Activated naive CD8-positive, alpha-beta T cell treated with anti-CD3 and anti-CD28 coated beads, Interleukin-2, amount 50 U/mL, for 24 hours (primary cell): ENCODE measurements around the gene IGSF9B.

Experiments
- ATAC-seq: fragments of 150-1000 bp; cut with Tn5 transposase; one replicate; pipeline ENCODE4 v1.10.0; 2021
- DNase-seq: peaks from one replicate; pipeline ENCODE4 v3.0.0; 2021
- H3K27ac Mint-ChIP-seq: one replicate; pipeline ENCODE4 v1.8.0; 2021; ENCODE audit warnings: mild to moderate bottlenecking, mixed read lengths
- H3K27me3 Mint-ChIP-seq: one replicate; pipeline ENCODE4 v1.8.0; 2021; ENCODE audit warnings: mixed read lengths
- H3K36me3 Mint-ChIP-seq: one replicate; pipeline ENCODE4 v1.8.0; 2021; ENCODE audit warnings: low read depth, mixed read lengths
- H3K4me1 Mint-ChIP-seq: one replicate; pipeline ENCODE4 v1.8.0; 2021; ENCODE audit warnings: mixed read lengths
- H3K4me3 Mint-ChIP-seq: one replicate; pipeline ENCODE4 v1.8.0; 2021; ENCODE audit warnings: mild to moderate bottlenecking, moderate library complexity, mixed read lengths
- H3K9me3 Mint-ChIP-seq: one replicate; pipeline ENCODE4 v1.8.0; 2021; ENCODE audit warnings: mixed read lengths

The IGSF9B gene

GRCh38 chr11:133971881-133972280, 15.1 kb upstream of the IGSF9B start:
- H3K4me3 Mint-ChIP-seq, result no peak overlapping the region
- H3K27ac Mint-ChIP-seq, result no peak overlapping the region
- ATAC-seq, result no peak
- no peaks in the 10 kb centered on the region for H3K36me3 Mint-ChIP-seq
- peaks cover 9% of the 10 kb centered on the region for H3K4me1 Mint-ChIP-seq
- no peaks in the 10 kb centered on the region for H3K9me3 Mint-ChIP-seq
- peaks cover 10% of the 10 kb centered on the region for H3K27me3 Mint-ChIP-seq
- no peak for DNase-seq

- Mint-ChIP-seq H3K36me3 (no peaks in the 10 kb centered on the region), H3K27ac (no peak overlapping the region), H3K4me1 (peaks cover 10% of the 10 kb centered on the region), H3K4me3 (no peak overlapping the region), H3K9me3 (no peaks in the 10 kb centered on the region), H3K27me3 (peaks cover 18% of the 10 kb centered on the region)
- DNase-seq (no peak), ATAC-seq (no peak)
These were observed 12.3 kb upstream of the IGSF9B start for GRCh38 chr11:133969112-133969511.

DNA sequence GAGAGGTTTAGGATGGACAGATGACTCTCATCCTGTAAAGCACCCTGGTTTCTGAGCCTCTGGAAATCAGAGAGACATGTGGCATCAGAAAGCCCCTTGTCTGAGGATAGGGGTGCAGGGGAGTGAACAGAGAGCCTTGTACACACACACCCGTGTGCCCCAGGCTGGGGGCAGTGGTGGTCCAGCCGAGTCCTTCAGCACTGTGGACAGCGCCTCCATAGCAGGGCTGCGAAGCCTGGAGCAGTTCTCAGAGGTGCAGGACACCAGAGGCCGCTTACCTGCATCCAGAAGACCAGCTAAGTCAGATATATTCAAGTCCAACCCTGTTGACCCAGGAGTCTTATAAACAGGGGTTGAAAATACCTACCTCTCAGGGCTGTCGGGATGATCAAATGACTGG, 11.5 kb upstream of the IGSF9B start:
- ATAC-seq, result no peak
- Mint-ChIP-seq H3K27ac (no peak overlapping the region), H3K9me3 (no peaks in the 10 kb centered on the region), H3K4me1 (peaks cover 10% of the 10 kb centered on the region), H3K27me3 (peaks cover 19% of the 10 kb centered on the region), H3K4me3 (no peak overlapping the region), H3K36me3 (no peaks in the 10 kb centered on the region)
- no peak for DNase-seq

DNA sequence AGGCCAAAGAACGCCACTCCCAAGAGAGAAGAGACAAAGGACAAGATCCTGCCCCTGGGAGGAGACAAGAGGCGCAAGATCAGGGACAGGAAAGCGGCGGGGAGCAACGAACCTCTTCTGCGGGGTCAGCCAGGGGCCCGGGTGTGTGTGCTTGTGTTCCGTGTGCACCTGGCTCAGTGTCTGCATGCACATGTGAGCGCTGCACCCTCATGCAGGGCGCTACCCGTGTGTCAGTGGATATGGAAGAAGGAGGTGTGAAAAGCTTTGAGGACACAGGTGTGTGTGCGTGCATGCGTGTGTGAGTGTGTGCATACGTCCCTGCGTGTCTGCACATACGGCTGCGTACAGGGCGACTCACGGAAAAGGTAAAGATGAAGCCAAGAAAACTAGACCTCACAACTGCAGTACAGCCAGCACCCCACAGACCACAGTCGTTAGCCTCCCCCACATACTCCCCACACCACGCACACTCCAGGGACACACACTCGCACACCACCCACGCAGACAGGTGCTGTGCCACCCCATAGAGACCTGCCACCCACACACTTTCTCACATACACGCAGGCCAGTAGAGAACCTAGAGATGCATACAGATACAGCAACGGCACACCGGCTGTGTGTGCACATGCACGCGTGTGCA, 11.0 kb upstream of the IGSF9B start:
- Mint-ChIP-seq H3K27ac (peak overlapping the region; percentile 84), H3K9me3 (no peaks in the 10 kb centered on the region), H3K4me3 (peak overlapping the region; percentile 83), H3K27me3 (peaks cover 19% of the 10 kb centered on the region), H3K36me3 (no peaks in the 10 kb centered on the region), H3K4me1 (peaks cover 10% of the 10 kb centered on the region)
- DNase-seq (no peak), ATAC-seq (peak; percentile 3)

DNA sequence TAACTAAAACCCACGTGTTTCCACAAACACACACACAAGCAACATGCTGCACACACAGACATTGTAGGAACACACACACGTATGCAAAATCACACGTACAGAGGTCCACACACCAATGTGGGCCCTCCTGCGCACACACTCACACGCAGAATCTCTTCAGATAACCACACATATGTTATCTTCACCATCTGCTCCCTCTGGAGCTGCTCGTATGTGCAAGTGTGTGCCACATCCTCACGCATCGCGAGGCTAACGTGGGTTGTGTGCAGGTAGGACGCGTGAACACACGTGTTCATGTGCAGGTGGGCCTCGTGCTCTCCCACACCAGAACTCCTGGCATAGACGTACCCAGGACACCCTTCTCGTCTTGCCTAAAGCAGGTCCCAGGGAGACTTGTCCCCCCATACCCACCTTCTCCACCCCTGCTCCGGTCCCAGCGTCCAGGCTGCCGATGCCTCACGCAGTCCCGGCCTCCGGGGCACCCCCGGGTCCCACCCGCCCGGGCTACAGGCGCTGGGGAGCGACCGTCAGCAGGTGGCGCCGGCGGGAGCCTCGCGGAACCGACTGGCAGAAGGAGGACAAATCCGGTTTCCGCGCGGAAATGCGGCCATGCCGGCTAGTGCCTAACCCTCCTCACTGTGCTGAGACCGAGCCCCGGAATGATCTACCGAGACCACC, 10.3 kb upstream of the IGSF9B start:
- Mint-ChIP-seq H3K27me3 (peaks cover 19% of the 10 kb centered on the region), H3K9me3 (no peaks in the 10 kb centered on the region), H3K4me1 (peaks cover 14% of the 10 kb centered on the region), H3K27ac (peak overlapping the region; percentile 84), H3K36me3 (no peaks in the 10 kb centered on the region), H3K4me3 (peak overlapping the region; percentile 83)
- DNase-seq (peak; percentile 84), ATAC-seq (peak; percentile 81)

- H3K27me3 Mint-ChIP-seq, result peaks cover 19% of the 10 kb centered on the region
- H3K4me3 Mint-ChIP-seq, result no peak overlapping the region
These were observed 9.4 kb upstream of the IGSF9B start for GRCh38 chr11:133966172-133966651.

DNA sequence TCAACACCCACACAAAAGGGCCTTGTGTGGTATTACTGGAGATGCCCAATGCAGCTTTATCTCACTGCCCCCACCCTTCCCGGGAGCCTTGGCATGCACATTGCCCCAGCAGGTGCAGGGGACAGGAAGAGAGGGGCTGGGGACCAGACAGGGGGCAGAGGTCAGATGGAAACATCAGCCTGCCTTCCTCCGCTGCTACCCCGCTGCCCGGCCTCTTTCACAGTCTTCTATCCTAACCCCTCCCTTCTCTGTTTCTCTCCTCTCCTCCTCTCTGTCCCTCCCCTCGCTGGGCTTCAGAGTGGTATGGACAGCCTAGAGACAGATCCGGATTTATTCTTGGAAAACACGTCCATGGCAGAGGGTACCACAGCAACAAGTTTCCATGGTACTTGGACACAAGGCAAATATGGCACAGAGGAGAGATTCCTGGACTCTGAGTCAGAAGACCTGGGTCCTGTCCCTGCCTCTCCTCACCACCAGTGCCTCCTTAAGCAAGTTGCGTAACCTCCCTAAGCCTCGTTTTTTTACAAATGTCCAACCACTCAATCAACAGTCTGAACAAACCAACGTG, 8.3 kb upstream of the IGSF9B start:
- no peaks in the 10 kb centered on the region for H3K9me3 Mint-ChIP-seq
- peaks cover 22% of the 10 kb centered on the region for H3K4me1 Mint-ChIP-seq
- no peak overlapping the region for H3K27ac Mint-ChIP-seq
- peaks cover 19% of the 10 kb centered on the region for H3K27me3 Mint-ChIP-seq
- ATAC-seq (no peak), DNase-seq (no peak)
- H3K36me3 Mint-ChIP-seq, result no peaks in the 10 kb centered on the region
- H3K4me3 Mint-ChIP-seq, result no peak overlapping the region

More at GRCh38 chr11:133966172-133966651, 9.4 kb upstream of the IGSF9B start:
- Mint-ChIP-seq H3K36me3 (no peaks in the 10 kb centered on the region), H3K9me3 (no peaks in the 10 kb centered on the region), H3K27ac (no peak overlapping the region), H3K4me1 (peaks cover 22% of the 10 kb centered on the region)
- DNase-seq (no peak), ATAC-seq (no peak)

- peaks cover 22% of the 10 kb centered on the region for H3K4me1 Mint-ChIP-seq
- no peak overlapping the region for H3K27ac Mint-ChIP-seq
- no peaks in the 10 kb centered on the region for H3K9me3 Mint-ChIP-seq
- ATAC-seq, result no peak
- DNase-seq, result no peak
- no peaks in the 10 kb centered on the region for H3K36me3 Mint-ChIP-seq
- no peak overlapping the region for H3K4me3 Mint-ChIP-seq
- peaks cover 17% of the 10 kb centered on the region for H3K27me3 Mint-ChIP-seq
These were observed 7.6 kb upstream of the IGSF9B start for GRCh38 chr11:133964356-133964755.

- no peak overlapping the region for H3K27ac Mint-ChIP-seq
- H3K27me3 Mint-ChIP-seq, result peaks cover 17% of the 10 kb centered on the region
- DNase-seq, result no peak
- no peak overlapping the region for H3K4me3 Mint-ChIP-seq
- H3K4me1 Mint-ChIP-seq, result peaks cover 24% of the 10 kb centered on the region
- no peaks in the 10 kb centered on the region for H3K9me3 Mint-ChIP-seq
- ATAC-seq, result no peak
- no peaks in the 10 kb centered on the region for H3K36me3 Mint-ChIP-seq
These were observed 5.1 kb upstream of the IGSF9B start for GRCh38 chr11:133961890-133962289.

DNA sequence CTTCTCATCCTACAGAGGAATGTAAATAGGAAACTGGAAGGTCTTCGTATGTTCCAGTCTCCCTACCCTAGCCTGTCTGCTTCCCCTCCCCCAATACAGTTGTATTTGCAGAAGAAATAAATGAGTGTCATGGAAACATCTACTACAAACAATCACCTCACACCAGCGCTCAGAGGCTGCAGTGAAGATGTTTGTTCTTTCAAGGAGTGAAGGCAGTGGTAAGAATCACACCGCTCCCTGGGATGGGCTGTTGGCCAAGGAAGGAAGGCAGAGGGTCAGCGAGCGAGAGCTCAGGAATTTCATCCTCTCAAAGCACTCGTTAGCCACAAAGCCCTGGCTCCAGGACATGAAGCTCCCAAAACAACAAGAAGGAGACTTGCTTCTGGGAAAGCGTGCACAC, 1.1 kb upstream of the IGSF9B start:
- Mint-ChIP-seq H3K27me3 (peaks cover 15% of the 10 kb centered on the region), H3K9me3 (no peaks in the 10 kb centered on the region), H3K27ac (peak overlapping the region; percentile 81), H3K36me3 (peaks cover 8% of the 10 kb centered on the region), H3K4me1 (peaks cover 49% of the 10 kb centered on the region), H3K4me3 (peak overlapping the region; percentile 82)
- DNase-seq, result no peak
- ATAC-seq, result no peak

DNA sequence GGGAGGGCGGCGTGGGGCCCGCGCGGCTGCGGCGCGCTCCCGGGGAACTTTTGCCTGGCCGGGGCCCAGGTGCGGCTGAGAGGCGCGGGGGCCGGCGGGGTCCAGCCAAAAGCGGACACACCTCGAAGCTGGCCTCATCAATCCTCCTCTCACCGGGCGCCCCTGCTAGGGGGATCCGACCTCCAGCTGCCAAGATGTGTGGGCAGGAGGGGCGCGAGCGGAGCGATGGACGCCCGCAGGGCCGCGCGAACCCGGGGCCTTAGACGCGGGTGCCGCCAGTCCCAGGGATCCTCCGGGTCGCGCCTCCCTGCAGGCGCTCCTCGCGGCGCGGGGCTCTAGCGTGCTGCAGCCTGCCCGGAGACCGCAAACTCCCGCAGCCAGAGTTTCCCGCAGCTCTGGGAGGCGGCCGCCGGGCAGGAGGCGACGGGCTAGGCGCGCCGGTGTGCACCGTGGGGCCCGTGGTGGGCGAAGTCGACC, 785 bp downstream of the IGSF9B start:
- Mint-ChIP-seq H3K27ac (no peak overlapping the region), H3K36me3 (peaks cover 8% of the 10 kb centered on the region), H3K9me3 (no peaks in the 10 kb centered on the region), H3K27me3 (peaks cover 15% of the 10 kb centered on the region), H3K4me3 (peak overlapping the region; percentile 92), H3K4me1 (peaks cover 48% of the 10 kb centered on the region)
- no peak for DNase-seq
- no peak for ATAC-seq

DNA sequence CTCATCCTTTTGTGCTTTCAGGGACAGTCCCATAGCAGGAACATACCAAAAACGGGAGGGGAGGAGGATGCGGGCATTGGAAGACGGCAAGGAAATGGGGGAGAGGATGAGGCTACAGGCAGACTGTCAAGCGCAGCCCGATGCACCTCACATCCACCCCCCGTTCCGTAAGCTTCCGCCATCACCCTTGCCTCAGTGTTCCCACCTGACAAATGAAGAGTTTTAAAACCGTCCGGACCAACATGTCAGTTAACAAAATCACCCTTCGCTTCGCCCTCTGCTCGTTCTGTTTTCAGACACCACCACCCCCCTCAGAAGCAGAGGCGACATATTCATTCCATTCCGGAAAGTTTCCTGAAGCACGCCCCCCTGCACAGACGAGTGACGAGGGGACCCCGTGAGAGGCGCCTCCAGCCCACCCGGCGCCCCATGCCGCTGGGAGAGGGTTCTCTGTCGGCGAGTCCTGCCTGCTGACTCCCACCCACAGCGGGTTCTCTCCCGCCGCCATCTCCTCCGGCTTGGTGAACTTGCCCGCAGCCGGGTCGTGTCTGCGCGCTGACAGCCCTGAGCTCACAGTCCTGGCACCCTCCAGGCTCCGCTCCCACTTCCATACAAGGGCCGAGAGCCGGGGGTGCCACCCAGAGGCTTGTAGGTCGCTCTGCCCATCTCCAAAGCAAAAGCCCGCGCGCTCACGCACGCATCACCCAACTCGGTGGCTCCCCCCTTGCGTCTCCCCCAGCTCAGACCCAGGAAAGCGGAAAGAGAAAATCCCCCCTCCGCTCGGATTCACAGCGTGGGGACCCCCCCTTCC, 1.5 kb downstream of the IGSF9B start:
- H3K4me3 Mint-ChIP-seq, result peak overlapping the region; percentile 92
- peak; percentile 60 for DNase-seq
- peaks cover 8% of the 10 kb centered on the region for H3K36me3 Mint-ChIP-seq
- H3K9me3 Mint-ChIP-seq, result no peaks in the 10 kb centered on the region
- peak overlapping the region; percentile 70 for H3K27ac Mint-ChIP-seq
- H3K27me3 Mint-ChIP-seq, result peaks cover 15% of the 10 kb centered on the region
- peak; percentile 46 for ATAC-seq
- peaks cover 48% of the 10 kb centered on the region for H3K4me1 Mint-ChIP-seq

DNA sequence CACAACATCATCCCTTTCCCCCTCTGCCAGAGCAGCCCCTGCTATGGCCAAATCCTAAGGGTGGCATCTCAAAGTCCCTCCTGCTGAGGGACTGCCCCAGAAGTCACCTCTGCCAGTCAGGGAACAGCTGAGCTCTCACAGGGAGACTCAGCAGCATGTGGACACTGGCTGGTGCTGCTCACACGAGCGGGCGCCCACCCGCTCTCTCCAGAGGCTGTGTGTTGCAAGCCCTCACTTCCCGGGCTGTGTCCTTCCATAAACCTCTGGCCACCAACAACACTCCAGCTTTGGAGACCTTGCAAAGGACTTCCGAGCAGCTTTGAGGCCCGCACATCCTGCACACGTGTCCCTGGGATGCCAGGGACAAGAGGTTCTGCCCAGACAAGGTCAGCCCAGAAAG, 2.8 kb downstream of the IGSF9B start:
- H3K4me3 Mint-ChIP-seq, result peak overlapping the region; percentile 92
- H3K4me1 Mint-ChIP-seq, result peaks cover 60% of the 10 kb centered on the region
- no peak for ATAC-seq
- peaks cover 8% of the 10 kb centered on the region for H3K36me3 Mint-ChIP-seq
- no peak for DNase-seq
- no peaks in the 10 kb centered on the region for H3K9me3 Mint-ChIP-seq
- no peak overlapping the region for H3K27ac Mint-ChIP-seq
- H3K27me3 Mint-ChIP-seq, result peaks cover 12% of the 10 kb centered on the region

GRCh38 chr11:133953547-133953946, 3.2 kb downstream of the IGSF9B start:
- ATAC-seq (no peak), DNase-seq (no peak)
- peaks cover 10% of the 10 kb centered on the region for H3K27me3 Mint-ChIP-seq
- peaks cover 63% of the 10 kb centered on the region for H3K4me1 Mint-ChIP-seq
- peak overlapping the region; percentile 92 for H3K4me3 Mint-ChIP-seq
- peaks cover 8% of the 10 kb centered on the region for H3K36me3 Mint-ChIP-seq
- no peak overlapping the region for H3K27ac Mint-ChIP-seq
- no peaks in the 10 kb centered on the region for H3K9me3 Mint-ChIP-seq
